ENCODE data around the gene LILRB4.
"Not testable (repeated sequence)": the region's sequence is repeated elsewhere in the genome, so short reads cannot be mapped to it uniquely, and the experiment has no call there.

The LILRB4 gene

GRCh38 chr19:54633401-54633800 is 29.4 kb upstream of the LILRB4 start:
- no peak for DNase-seq
- no peak for ATAC-seq
- Mint-ChIP-seq H3K4me1 (peaks cover 3% of the 10 kb centered on the region), H3K4me3 (no peak overlapping the region), H3K27ac (no peak overlapping the region), H3K36me3 (ENCODE audit: low read depth) (no peaks in the 10 kb centered on the region), H3K27me3 (peaks cover 9% of the 10 kb centered on the region), H3K9me3 (no peaks in the 10 kb centered on the region)

GRCh38 chr19:54636081-54636480 is 26.7 kb upstream of the LILRB4 start:
- H3K27me3 Mint-ChIP-seq; H3K36me3 Mint-ChIP-seq (ENCODE audit: low read depth); H3K27ac Mint-ChIP-seq; H3K4me1 Mint-ChIP-seq; DNase-seq; ATAC-seq; H3K9me3 Mint-ChIP-seq; H3K4me3 Mint-ChIP-seq: not testable (repeated sequence)

GRCh38 chr19:54638683-54639082 is 24.1 kb upstream of the LILRB4 start:
- no peaks in the 10 kb centered on the region for H3K4me1 Mint-ChIP-seq
- H3K27me3 Mint-ChIP-seq, result peaks cover 11% of the 10 kb centered on the region
- H3K27ac Mint-ChIP-seq, result no peak overlapping the region
- no peak for ATAC-seq
- no peak overlapping the region for H3K4me3 Mint-ChIP-seq
- H3K36me3 Mint-ChIP-seq (ENCODE audit: low read depth), result no peaks in the 10 kb centered on the region
- no peaks in the 10 kb centered on the region for H3K9me3 Mint-ChIP-seq
- DNase-seq, result no peak

GRCh38 chr19:54642953-54643352 is 19.8 kb upstream of the LILRB4 start:
- DNase-seq; ATAC-seq; H3K4me1 Mint-ChIP-seq; H3K27ac Mint-ChIP-seq; H3K36me3 Mint-ChIP-seq (ENCODE audit: low read depth); H3K4me3 Mint-ChIP-seq; H3K9me3 Mint-ChIP-seq: not testable (repeated sequence)
- H3K27me3 Mint-ChIP-seq, result peaks cover 13% of the 10 kb centered on the region

- not testable (repeated sequence) for H3K4me3 Mint-ChIP-seq; H3K36me3 Mint-ChIP-seq (ENCODE audit: low read depth); H3K4me1 Mint-ChIP-seq; ATAC-seq; H3K27ac Mint-ChIP-seq; H3K9me3 Mint-ChIP-seq; DNase-seq
- peaks cover 13% of the 10 kb centered on the region for H3K27me3 Mint-ChIP-seq
These were observed 19.2 kb upstream of the LILRB4 start for GRCh38 chr19:54643583-54643982.

- H3K27me3 Mint-ChIP-seq, result peaks cover 13% of the 10 kb centered on the region
- H3K27ac Mint-ChIP-seq, result no peak overlapping the region
- ATAC-seq (no peak), DNase-seq (no peak)
- no peaks in the 10 kb centered on the region for H3K4me1 Mint-ChIP-seq
- H3K4me3 Mint-ChIP-seq, result no peak overlapping the region
- no peaks in the 10 kb centered on the region for H3K9me3 Mint-ChIP-seq
- H3K36me3 Mint-ChIP-seq (ENCODE audit: low read depth), result no peaks in the 10 kb centered on the region
These were observed 18.7 kb upstream of the LILRB4 start for GRCh38 chr19:54644056-54644455.

- no peak for ATAC-seq
- no peaks in the 10 kb centered on the region for H3K36me3 Mint-ChIP-seq (ENCODE audit: low read depth)
These were observed 16.4 kb upstream of the LILRB4 start for GRCh38 chr19:54646331-54646841.

GRCh38 chr19:54648129-54648528 is 14.7 kb upstream of the LILRB4 start:
- no peak for DNase-seq
- no peaks in the 10 kb centered on the region for H3K36me3 Mint-ChIP-seq (ENCODE audit: low read depth)
- no peak overlapping the region for H3K27ac Mint-ChIP-seq
- H3K9me3 Mint-ChIP-seq, result no peaks in the 10 kb centered on the region
- H3K27me3 Mint-ChIP-seq, result peaks cover 4% of the 10 kb centered on the region
- H3K4me1 Mint-ChIP-seq, result no peaks in the 10 kb centered on the region
- no peak for ATAC-seq
- no peak overlapping the region for H3K4me3 Mint-ChIP-seq

More at GRCh38 chr19:54646331-54646841, 16.4 kb upstream of the LILRB4 start:
- H3K4me3 Mint-ChIP-seq, result no peak overlapping the region
- peaks cover 6% of the 10 kb centered on the region for H3K27me3 Mint-ChIP-seq
- no peak overlapping the region for H3K27ac Mint-ChIP-seq
- DNase-seq, result no peak
- H3K9me3 Mint-ChIP-seq, result no peaks in the 10 kb centered on the region
- H3K4me1 Mint-ChIP-seq, result no peaks in the 10 kb centered on the region

GRCh38 chr19:54650108-54650655 is 12.6 kb upstream of the LILRB4 start:
- DNase-seq (no peak), ATAC-seq (no peak)
- no peaks in the 10 kb centered on the region for H3K27me3 Mint-ChIP-seq
- H3K27ac Mint-ChIP-seq, result no peak overlapping the region
- no peak overlapping the region for H3K4me3 Mint-ChIP-seq
- H3K4me1 Mint-ChIP-seq, result no peaks in the 10 kb centered on the region
- H3K9me3 Mint-ChIP-seq, result no peaks in the 10 kb centered on the region
- no peaks in the 10 kb centered on the region for H3K36me3 Mint-ChIP-seq (ENCODE audit: low read depth)

GRCh38 chr19:54653181-54653809 is 9.5 kb upstream of the LILRB4 start:
- Mint-ChIP-seq H3K4me3 (no peak overlapping the region), H3K27me3 (peaks cover 5% of the 10 kb centered on the region), H3K27ac (no peak overlapping the region), H3K4me1 (no peaks in the 10 kb centered on the region), H3K36me3 (ENCODE audit: low read depth) (no peaks in the 10 kb centered on the region), H3K9me3 (no peaks in the 10 kb centered on the region)
- no peak for ATAC-seq
- no peak for DNase-seq

GRCh38 chr19:54654447-54655321 is 8.1 kb upstream of the LILRB4 start:
- no peaks in the 10 kb centered on the region for H3K36me3 Mint-ChIP-seq (ENCODE audit: low read depth)
- no peaks in the 10 kb centered on the region for H3K9me3 Mint-ChIP-seq
- peaks cover 3% of the 10 kb centered on the region for H3K4me1 Mint-ChIP-seq
- no peak overlapping the region for H3K4me3 Mint-ChIP-seq
- peaks cover 13% of the 10 kb centered on the region for H3K27me3 Mint-ChIP-seq
- no peak overlapping the region for H3K27ac Mint-ChIP-seq
- ATAC-seq (no peak), DNase-seq (no peak)

GRCh38 chr19:54659300-54659699 is 3.5 kb upstream of the LILRB4 start:
- Mint-ChIP-seq H3K27ac (no peak overlapping the region), H3K9me3 (no peaks in the 10 kb centered on the region), H3K36me3 (ENCODE audit: low read depth) (no peaks in the 10 kb centered on the region), H3K27me3 (peaks cover 21% of the 10 kb centered on the region), H3K4me3 (no peak overlapping the region), H3K4me1 (peaks cover 20% of the 10 kb centered on the region)
- no peak for ATAC-seq
- DNase-seq, result no peak

- Mint-ChIP-seq H3K4me1 (peaks cover 20% of the 10 kb centered on the region), H3K27me3 (peaks cover 21% of the 10 kb centered on the region), H3K9me3 (no peaks in the 10 kb centered on the region), H3K4me3 (no peak overlapping the region), H3K36me3 (ENCODE audit: low read depth) (no peaks in the 10 kb centered on the region), H3K27ac (no peak overlapping the region)
- no peak for DNase-seq
- no peak for ATAC-seq
These were observed 2.5 kb upstream of the LILRB4 start for GRCh38 chr19:54660306-54660705.

GRCh38 chr19:54660964-54661363 is 1.8 kb upstream of the LILRB4 start:
- Mint-ChIP-seq H3K4me3 (no peak overlapping the region), H3K27me3 (peaks cover 23% of the 10 kb centered on the region), H3K27ac (no peak overlapping the region), H3K4me1 (peaks cover 20% of the 10 kb centered on the region), H3K9me3 (no peaks in the 10 kb centered on the region), H3K36me3 (ENCODE audit: low read depth) (no peaks in the 10 kb centered on the region)
- DNase-seq, result no peak
- ATAC-seq, result no peak
